ENCODE measurements around the gene CD82. TPM values are rescaled to one million over a fixed set of nuclear protein-coding genes. Genes with fewer than 3 reads are reported as not detected.
A peak's percentile ranks its signal among the peaks of the same experiment; 100 is the strongest.

The CD82 gene
- total RNA-seq, 4 donors from 2014 or later = 77.6 to 155 (median 118) TPM

DNA sequence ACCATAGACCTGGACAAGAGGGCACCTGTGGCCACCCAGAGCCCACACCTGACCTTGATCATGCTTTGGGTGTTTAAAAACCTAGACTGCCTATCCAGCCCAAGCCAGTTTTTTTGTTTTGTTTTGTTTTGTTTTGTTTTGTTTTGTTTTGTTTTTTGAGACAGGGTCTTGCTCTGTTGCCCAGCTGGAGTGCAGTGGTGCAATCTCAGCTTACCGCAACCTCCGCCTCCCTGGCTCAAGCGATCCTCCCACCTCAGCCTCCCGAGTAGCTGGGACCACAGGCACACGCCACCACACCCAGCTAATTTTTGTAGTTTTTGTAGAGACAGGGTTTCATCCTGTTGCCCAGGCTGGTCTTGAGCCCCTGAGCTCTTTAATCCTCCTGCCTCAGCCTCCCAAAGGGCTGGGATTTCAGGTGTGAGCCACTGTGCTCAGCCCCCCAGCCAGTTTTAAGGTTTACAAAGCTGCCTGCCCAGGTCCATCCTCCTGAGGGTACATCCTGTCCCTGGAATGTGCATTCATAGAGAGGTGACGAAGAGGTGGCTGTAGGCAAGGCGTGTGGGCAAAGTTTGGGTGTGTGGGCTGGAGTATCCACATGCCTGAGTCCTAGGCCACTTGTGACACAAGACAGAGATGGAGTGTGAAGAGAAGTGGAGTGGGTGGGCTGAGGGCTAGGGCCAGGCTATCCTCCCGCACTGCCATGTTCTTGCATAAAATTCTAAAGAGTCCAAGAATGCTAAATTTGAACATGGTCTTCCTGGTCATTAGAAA is 3.3 kb upstream of the CD82 start:
- H3K4me1 ChIP-seq = peaks cover 68% of the 10 kb centered on the region
- H3K27me3 ChIP-seq = no peaks in the 10 kb centered on the region
- H3K4me3 ChIP-seq = no peak overlapping the region
- TF ChIP-seq, protein P1, sequence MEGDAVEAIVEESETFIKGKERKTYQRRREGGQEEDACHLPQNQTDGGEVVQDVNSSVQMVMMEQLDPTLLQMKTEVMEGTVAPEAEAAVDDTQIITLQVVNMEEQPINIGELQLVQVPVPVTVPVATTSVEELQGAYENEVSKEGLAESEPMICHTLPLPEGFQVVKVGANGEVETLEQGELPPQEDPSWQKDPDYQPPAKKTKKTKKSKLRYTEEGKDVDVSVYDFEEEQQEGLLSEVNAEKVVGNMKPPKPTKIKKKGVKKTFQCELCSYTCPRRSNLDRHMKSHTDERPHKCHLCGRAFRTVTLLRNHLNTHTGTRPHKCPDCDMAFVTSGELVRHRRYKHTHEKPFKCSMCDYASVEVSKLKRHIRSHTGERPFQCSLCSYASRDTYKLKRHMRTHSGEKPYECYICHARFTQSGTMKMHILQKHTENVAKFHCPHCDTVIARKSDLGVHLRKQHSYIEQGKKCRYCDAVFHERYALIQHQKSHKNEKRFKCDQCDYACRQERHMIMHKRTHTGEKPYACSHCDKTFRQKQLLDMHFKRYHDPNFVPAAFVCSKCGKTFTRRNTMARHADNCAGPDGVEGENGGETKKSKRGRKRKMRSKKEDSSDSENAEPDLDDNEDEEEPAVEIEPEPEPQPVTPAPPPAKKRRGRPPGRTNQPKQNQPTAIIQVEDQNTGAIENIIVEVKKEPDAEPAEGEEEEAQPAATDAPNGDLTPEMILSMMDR (IDR thresholded peaks at IDR 0.05) = no peak
- no peak for TF ChIP-seq EP300 (IDR thresholded peaks at IDR 0.05)
- no peak for TF ChIP-seq POLR2AphosphoS5 (IDR thresholded peaks at IDR 0.05)
- no peak for TF ChIP-seq POLR2A (IDR thresholded peaks at IDR 0.05)
- no peaks in the 10 kb centered on the region for H3K9me3 ChIP-seq
- H3K36me3 ChIP-seq = no peaks in the 10 kb centered on the region
- no peak overlapping the region for H3K27ac ChIP-seq
- 95% methylated on average over 8 of the region's 8 CpGs for WGBS
- no peak for DNase-seq (ENCODE audit: low spot score in 2 of 2)

DNA sequence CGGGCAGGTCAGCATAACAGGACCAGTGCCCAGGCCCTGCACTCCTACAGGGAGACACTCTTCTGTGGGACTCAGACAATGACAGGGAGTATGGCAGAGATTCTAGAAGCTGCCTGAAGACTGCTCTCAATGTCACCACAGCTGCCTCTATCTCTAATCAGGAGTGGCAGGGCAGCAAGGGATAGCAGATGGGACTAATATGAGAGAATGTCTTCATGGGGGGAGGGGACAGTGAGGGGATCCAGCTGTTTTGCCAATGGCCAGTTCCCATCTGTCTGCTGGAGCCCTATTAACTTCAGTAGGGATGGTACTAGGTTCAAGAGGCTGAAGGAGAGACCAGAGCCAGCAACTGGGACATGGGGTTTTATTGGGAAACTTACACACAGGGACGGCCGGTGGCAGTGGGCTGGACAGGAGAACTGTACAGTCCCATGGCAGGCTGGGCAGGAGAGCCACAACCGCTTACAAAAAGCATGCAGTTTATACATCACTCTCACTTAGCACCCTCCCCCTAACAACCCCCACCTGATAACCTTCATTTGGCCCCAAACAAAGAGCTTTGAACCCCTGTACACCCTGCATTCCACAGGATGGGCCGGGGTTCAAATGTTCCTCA is 2.5 kb upstream of the CD82 start:
- Histone ChIP-seq H3K9me3 (no peaks in the 10 kb centered on the region), H3K4me1 (peaks cover 74% of the 10 kb centered on the region), H3K27me3 (no peaks in the 10 kb centered on the region), H3K4me3 (no peak overlapping the region), H3K27ac (no peak overlapping the region), H3K36me3 (no peaks in the 10 kb centered on the region)
- no peak for DNase-seq (ENCODE audit: low spot score in 2 of 2)
- TF ChIP-seq POLR2AphosphoS5 (IDR thresholded peaks at IDR 0.05) (no peak), POLR2A (IDR thresholded peaks at IDR 0.05) (no peak), EP300 (IDR thresholded peaks at IDR 0.05) (no peak)
- TF ChIP-seq, protein P1 (IDR thresholded peaks at IDR 0.05) = no peak
- WGBS = 88% methylated on average over 5 of the region's 5 CpGs

DNA sequence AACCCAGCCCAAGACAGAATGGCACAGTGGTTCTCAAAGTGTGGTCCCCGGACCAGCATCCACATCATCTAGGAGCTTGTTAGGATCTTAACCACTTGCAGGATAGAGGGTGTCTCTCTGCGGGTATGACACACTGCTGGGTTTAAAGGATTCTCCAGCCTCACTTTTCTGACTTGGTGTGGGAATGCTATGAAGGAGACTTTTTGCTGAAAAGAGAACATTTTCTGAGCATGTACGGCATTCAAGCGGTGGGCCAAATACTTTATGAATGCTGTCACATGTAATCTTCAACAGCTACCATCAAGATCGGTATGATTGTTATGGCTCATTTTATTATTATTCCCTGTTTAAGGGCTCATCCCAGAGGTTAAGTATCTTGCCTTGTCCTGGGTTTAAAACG is 1.8 kb upstream of the CD82 start:
- Histone ChIP-seq H3K27ac (peak overlapping the region; percentile 99), H3K9me3 (no peaks in the 10 kb centered on the region), H3K4me1 (peaks cover 82% of the 10 kb centered on the region), H3K36me3 (no peaks in the 10 kb centered on the region), H3K4me3 (no peak overlapping the region), H3K27me3 (no peaks in the 10 kb centered on the region)
- TF ChIP-seq POLR2A (IDR thresholded peaks at IDR 0.05) (no peak), EP300 (IDR thresholded peaks at IDR 0.05) (no peak), POLR2AphosphoS5 (IDR thresholded peaks at IDR 0.05) (no peak)
- TF ChIP-seq, protein P1 (IDR thresholded peaks at IDR 0.05) = no peak
- no peak for DNase-seq (ENCODE audit: low spot score in 2 of 2)
- WGBS = 61% methylated on average over 6 of the region's 6 CpGs

DNA sequence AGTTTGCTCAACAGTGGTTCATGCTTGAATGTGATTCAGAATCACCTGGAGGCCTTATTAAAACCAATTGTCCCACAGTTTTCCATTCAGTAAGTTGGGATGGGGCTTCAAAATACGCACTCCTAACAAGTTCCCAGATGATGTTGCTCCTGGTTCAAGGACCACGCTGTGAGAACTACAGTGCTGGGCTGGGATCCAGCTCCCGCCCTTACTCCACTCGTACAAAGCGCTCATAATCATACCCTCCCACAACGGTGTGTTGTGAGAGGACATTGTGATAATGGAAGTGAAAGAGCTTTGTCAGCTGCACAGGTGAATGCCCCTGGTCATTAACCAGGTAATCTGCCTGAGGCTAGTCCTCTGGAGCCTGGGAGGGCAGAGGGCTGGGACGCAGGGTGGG is 1.3 kb upstream of the CD82 start:
- Histone ChIP-seq H3K4me1 (peaks cover 85% of the 10 kb centered on the region), H3K4me3 (peak overlapping the region; percentile 60), H3K27ac (peak overlapping the region; percentile 99), H3K9me3 (no peaks in the 10 kb centered on the region), H3K27me3 (no peaks in the 10 kb centered on the region), H3K36me3 (no peaks in the 10 kb centered on the region)
- WGBS = 34% methylated on average over 7 of the region's 7 CpGs
- no peak for DNase-seq (ENCODE audit: low spot score in 2 of 2)
- TF ChIP-seq EP300 (IDR thresholded peaks at IDR 0.05) (no peak), POLR2AphosphoS5 (IDR thresholded peaks at IDR 0.05) (no peak), POLR2A (IDR thresholded peaks at IDR 0.05) (no peak)
- TF ChIP-seq, protein P1 (IDR thresholded peaks at IDR 0.05) = no peak

DNA sequence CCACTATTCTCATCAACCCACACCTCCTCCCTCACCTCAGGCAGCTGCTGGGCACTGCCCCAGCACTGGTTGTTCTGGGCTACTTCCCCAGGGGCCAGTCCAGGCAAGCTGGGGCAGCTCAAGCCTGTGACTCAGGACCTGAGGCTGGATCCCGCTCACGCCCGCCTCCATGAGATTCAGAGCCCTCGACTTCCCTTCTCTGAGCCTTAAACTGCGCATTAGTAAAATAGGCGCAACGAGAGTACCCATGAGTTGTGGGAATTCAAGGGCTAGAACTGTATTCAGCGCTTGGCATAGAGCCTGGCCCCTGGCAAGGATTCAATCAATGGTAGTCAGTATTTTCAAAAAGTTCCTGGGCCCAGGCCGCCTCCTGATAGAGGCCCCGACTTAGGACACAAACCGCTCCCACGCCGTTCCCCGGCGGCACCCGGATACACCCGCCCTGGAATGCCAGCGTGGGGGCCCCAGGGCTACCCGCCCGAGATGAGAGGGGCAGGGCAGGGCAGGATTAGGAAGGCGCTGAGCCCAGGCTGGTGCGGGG is 723 bp upstream of the CD82 start:
- WGBS = 0% methylated on average over 14 of the region's 22 CpGs
- Histone ChIP-seq H3K4me1 (peaks cover 87% of the 10 kb centered on the region), H3K27me3 (no peaks in the 10 kb centered on the region), H3K27ac (peak overlapping the region; percentile 99), H3K4me3 (peak overlapping the region; percentile 60), H3K36me3 (no peaks in the 10 kb centered on the region), H3K9me3 (no peaks in the 10 kb centered on the region)
- TF ChIP-seq, protein P1 (IDR thresholded peaks at IDR 0.05) = no peak
- TF ChIP-seq POLR2AphosphoS5 (IDR thresholded peaks at IDR 0.05) = peak in 2 of 3 donors; percentile 73 to 95
- DNase-seq (ENCODE audit: low spot score in 2 of 2) = peak; percentile 92 to 94
